HepG2 (cell line): ENCODE measurements around the gene TPST2. TPM values are rescaled to one million over a fixed set of nuclear protein-coding genes. Genes with fewer than 3 reads are reported as not detected.
A peak's percentile ranks its signal among the peaks of the same experiment; 100 is the strongest.

Experiments used
- ATAC-seq: fragments of 200-7000 bp; cut with Tn5 transposase; 3 replicates; pipeline ENCODE4 v1.9.1; 2020; ENCODE audit warnings: mild to moderate bottlenecking, moderate library complexity
- BruUV-seq: library from RNA; stranded (reverse); fragments of 400-500 nt; replicated peaks from 2 replicates; lab custom pipeline; 2021; lab: Mats Ljungman, UMichigan
- CTCF ChIA-PET: fragments of 300-600 bp; formaldehyde crosslinking; extraction: SDS; loops from one replicate; lab custom pipeline; 2021; ENCODE audit warnings: low total read pairs, inconsistent platforms, low intra/inter-chr PET ratio; lab: Yijun Ruan, JAX
- POLR2A ChIA-PET: fragments of 350-600 bp; sonication (Branson Sonifier 250); formaldehyde crosslinking; loops from one replicate; lab custom pipeline; 2020; ENCODE audit warnings: antibody characterized with exemption, inconsistent platforms; lab: Yijun Ruan, JAX
- DNase-seq: peaks from one replicate; pipeline ENCODE4 v3.0.0-alpha.2; 2015; ENCODE audit warnings: low spot score
- FAIRE-seq: peaks from 3 replicates; lab custom pipeline; 2011; peaks lifted over from hg19 to GRCh38; lab: Jason Lieb, UNC
- H2AFZ ChIP-seq: one replicate; pipeline ENCODE4 v1.6.1; 2011; ENCODE audit warnings: low read length, inconsistent platforms
- H3K27ac ChIP-seq: fragments of 300-600 bp; 3 replicates; pipeline ENCODE4 v1.8.0; 2011; ENCODE audit warnings: mixed run types, mild to moderate bottlenecking, mixed read lengths, low read length, inconsistent platforms; ENCODE audit not compliant: insufficient read depth; ENCODE audit errors: extremely low read length
- H3K27me3 ChIP-seq, 2 experiments: fragments of 200-600 bp in 1 of 2; 2 replicates in 1 of 2; 3 replicates in 1 of 2; pipeline versions ENCODE4 v1.6.0 to v1.8.0; 2011; ENCODE audit warnings: low read length in 2 of 2, mild to moderate bottlenecking in 2 of 2, moderate library complexity in 2 of 2, inconsistent platforms in 1 of 2; ENCODE audit not compliant: insufficient read depth in 2 of 2, control insufficient read depth in 1 of 2
- H3K36me3 ChIP-seq, 2 experiments: fragments of 200-600 bp in 1 of 2; replicated peaks in 1 of 2; 2 replicates in 1 of 2; 3 replicates in 1 of 2; pipeline versions ENCODE4 v1.5.1 to v1.8.0; 2011; ENCODE audit warnings: low read length in 2 of 2, inconsistent platforms in 1 of 2; ENCODE audit not compliant: insufficient read depth in 2 of 2, control insufficient read depth in 1 of 2
- H3K4me1 ChIP-seq: 2 replicates; pipeline ENCODE4 v1.5.1; 2012; ENCODE audit warnings: low read length, inconsistent platforms; ENCODE audit not compliant: insufficient read depth
- H3K4me2 ChIP-seq: 2 replicates; pipeline ENCODE4 v1.6.0; 2011; ENCODE audit warnings: low read depth, low read length, inconsistent platforms
- H3K4me3 ChIP-seq, 3 experiments: fragments of 200-600 bp in 1 of 3; sonication (generic), shearing (Covaris generic) in 1 of 3; replicated peaks in 1 of 3; 2 replicates each; pipeline ENCODE4 v1.5.1; 2011 to 2016; ENCODE audit warnings: low read length in 3 of 3, inconsistent platforms in 2 of 3, low read depth in 2 of 3, mild to moderate bottlenecking in 2 of 3, control low read depth in 1 of 3, mixed read lengths in 1 of 3; ENCODE audit not compliant: insufficient read depth in 1 of 3
- H3K79me2 ChIP-seq: one replicate; pipeline ENCODE4 v1.6.1; 2011; ENCODE audit warnings: low read length, inconsistent platforms; ENCODE audit not compliant: insufficient read depth
- H3K9ac ChIP-seq: 2 replicates; pipeline ENCODE4 v1.6.0; 2011; ENCODE audit warnings: mild to moderate bottlenecking, low read depth, low read length, inconsistent platforms; ENCODE audit not compliant: insufficient read depth
- H3K9me3 ChIP-seq: 2 replicates; pipeline ENCODE4 v1.5.1; 2012; ENCODE audit warnings: mild to moderate bottlenecking, low read length
- H4K20me1 ChIP-seq: 2 replicates; pipeline ENCODE4 v1.6.0; 2011; ENCODE audit warnings: inconsistent platforms, mild to moderate bottlenecking, low read length, moderate library complexity; ENCODE audit not compliant: insufficient read depth
- ARID2 ChIP-seq: sonication (generic); formaldehyde crosslinking; IDR thresholded peaks from 2 replicates; pipeline ENCODE4 v1.8.1; 2022; ENCODE audit warnings: mild to moderate bottlenecking, missing genetic modification reagents, borderline replicate concordance
- ARNT ChIP-seq: fragments of 450-650 bp; IDR thresholded peaks from 2 replicates; pipeline ENCODE4 v1.6.1; 2017
- CBX2 ChIP-seq, 2 experiments: fragments of 200-600 bp in 1 of 2; sonication (generic); formaldehyde crosslinking in 1 of 2; IDR thresholded peaks; 2 replicates each; pipeline versions ENCODE4 v1.7.0 to v1.8.1; 2018 to 2022; ENCODE audit warnings: low read depth in 2 of 2, low read length in 1 of 2, mild to moderate bottlenecking in 1 of 2, missing genetic modification reagents in 1 of 2
- ERF ChIP-seq: IDR thresholded peaks from 2 replicates; pipeline ENCODE4 v1.6.1; 2018; ENCODE audit warnings: missing biosample characterization, missing genetic modification reagents
- KDM1A ChIP-seq: IDR thresholded peaks from 2 replicates; pipeline ENCODE4 v1.6.1; 2016; ENCODE audit warnings: missing compliant biosample characterization
- MAF1 ChIP-seq: sonication (generic); formaldehyde crosslinking; IDR thresholded peaks from 2 replicates; pipeline ENCODE4 v1.5.0; 2020; ENCODE audit warnings: missing genetic modification reagents, borderline replicate concordance
- MAFG ChIP-seq: sonication (generic); formaldehyde crosslinking; IDR thresholded peaks from 2 replicates; pipeline ENCODE4 v1.5.1; 2020; ENCODE audit warnings: mild to moderate bottlenecking, missing genetic modification reagents
- NBN ChIP-seq: fragments of 450-650 bp; conservative IDR thresholded peaks from 2 replicates; pipeline ENCODE4 v1.6.1; 2017
- POLR2G ChIP-seq: fragments of 200-400 bp; formaldehyde crosslinking; IDR thresholded peaks from 2 replicates; pipeline ENCODE4 v1.6.1; 2018; ENCODE audit warnings: mild to moderate bottlenecking, low read depth, low read length, moderate library complexity
- U2AF2 ChIP-seq: fragments of 200-400 bp; formaldehyde crosslinking; IDR thresholded peaks from 2 replicates; pipeline ENCODE4 v1.6.1; 2017; ENCODE audit warnings: low read depth, mild to moderate bottlenecking, low read length
- ZBTB1 ChIP-seq: sonication (generic); formaldehyde crosslinking; IDR thresholded peaks from 2 replicates; pipeline ENCODE4 v1.4.0; 2020; ENCODE audit warnings: missing genetic modification reagents, borderline replicate concordance
- ZNF101 ChIP-seq: sonication (generic); formaldehyde crosslinking; IDR thresholded peaks from 2 replicates; pipeline ENCODE4 v1.4.0; 2020; ENCODE audit warnings: mild to moderate bottlenecking, low read depth, missing genetic modification reagents, borderline replicate concordance
- ZNF234 ChIP-seq: sonication (generic); formaldehyde crosslinking; conservative IDR thresholded peaks from 2 replicates; pipeline ENCODE4 v1.5.1; 2020; ENCODE audit warnings: mild to moderate bottlenecking, missing genetic modification reagents
- ZNF260 ChIP-seq: sonication (generic); formaldehyde crosslinking; IDR thresholded peaks from 2 replicates; pipeline ENCODE4 v1.4.0; 2020; ENCODE audit warnings: missing genetic modification reagents, low read depth, mild to moderate bottlenecking, borderline replicate concordance
- ZNF292 ChIP-seq: sonication (generic); formaldehyde crosslinking; IDR thresholded peaks from 2 replicates; pipeline ENCODE4 v1.8.1; 2022; ENCODE audit warnings: mild to moderate bottlenecking, low read depth, missing genetic modification reagents, borderline replicate concordance
- ZNF331 ChIP-seq: sonication (generic); formaldehyde crosslinking; IDR thresholded peaks from 2 replicates; pipeline ENCODE4 v1.4.0; 2020; ENCODE audit warnings: missing genetic modification reagents
- ZNF354B ChIP-seq: sonication (generic); formaldehyde crosslinking; IDR thresholded peaks from 2 replicates; pipeline ENCODE4 v1.8.0; 2022; ENCODE audit warnings: mild to moderate bottlenecking, missing genetic modification reagents
- ZNF598 ChIP-seq: sonication (generic); formaldehyde crosslinking; IDR thresholded peaks from 2 replicates; pipeline ENCODE4 v1.5.1; 2020; ENCODE audit warnings: mild to moderate bottlenecking, missing genetic modification reagents, borderline replicate concordance
- WGBS: methylation state at CpG from one replicate; pipeline ENCODE4 v1.1.6; 2017; ENCODE audit warnings: low lambda C conversion rate; 5-methylcytosine and 5-hydroxymethylcytosine counted together
- in situ Hi-C: cut with HindIII; loops from 2 replicates; pipeline ENCODE4 v1.10.0; 2017; ENCODE audit warnings: low pct_unique_long_range_greater_than_20kb; ENCODE audit not compliant: extremely low pct_ligation_motif_present
- intact Hi-C: fragments of 100-400 bp; cut with micrococcal nuclease; formaldehyde crosslinking; loops from one replicate; pipeline ENCODE4 v1.10.0; 2022; ENCODE audit not compliant: unreplicated experiment
- polyA plus RNA-seq, 8 experiments: library from polyadenylated mRNA; depleted of rRNA in 3 of 8; stranded (reverse) in 7 of 8; unstranded in 1 of 8; fragments of >200 nt; fragmentation: Illumina TruSeq in 4 of 8; extraction: Trizol in 4 of 8; gene quantifications; 2 replicates each; pipeline versions ENCODE4 v1.2.1 to v1.2.3, GENCODE V29; 2011 to 2016; ENCODE audit warnings: low read depth in 4 of 8, missing spikeins in 1 of 8, mixed read lengths in 1 of 8; ENCODE audit not compliant: insufficient read depth in 1 of 8
- total RNA-seq, 5 experiments: library from RNA; depleted of rRNA; stranded (reverse); fragments of >200 nt; fragmentation: Illumina TruSeq; extraction: Trizol; gene quantifications; 2 replicates each; pipeline ENCODE4 v1.2.3, GENCODE V29; 2016; ENCODE audit warnings: low read depth in 1 of 5
- TF ChIP-seq, protein P1 (sequence below): IDR thresholded peaks from 2 replicates; pipeline ENCODE4 v1.6.1; 2018; ENCODE audit warnings: missing genetic modification reagents, mild to moderate bottlenecking, missing compliant biosample characterization
- TF ChIP-seq, protein P2 (sequence below): sonication (generic); formaldehyde crosslinking; conservative IDR thresholded peaks from 2 replicates; pipeline ENCODE4 v1.8.0; 2022; ENCODE audit warnings: mild to moderate bottlenecking, moderate library complexity, missing genetic modification reagents

Gene TPST2
- total and polyA plus RNA-seq, 2 of the 13 experiments (the other 11 are each of a cell fraction or from before 2014, with no cell fraction given): 15.2 to 23.8 TPM

DNA sequence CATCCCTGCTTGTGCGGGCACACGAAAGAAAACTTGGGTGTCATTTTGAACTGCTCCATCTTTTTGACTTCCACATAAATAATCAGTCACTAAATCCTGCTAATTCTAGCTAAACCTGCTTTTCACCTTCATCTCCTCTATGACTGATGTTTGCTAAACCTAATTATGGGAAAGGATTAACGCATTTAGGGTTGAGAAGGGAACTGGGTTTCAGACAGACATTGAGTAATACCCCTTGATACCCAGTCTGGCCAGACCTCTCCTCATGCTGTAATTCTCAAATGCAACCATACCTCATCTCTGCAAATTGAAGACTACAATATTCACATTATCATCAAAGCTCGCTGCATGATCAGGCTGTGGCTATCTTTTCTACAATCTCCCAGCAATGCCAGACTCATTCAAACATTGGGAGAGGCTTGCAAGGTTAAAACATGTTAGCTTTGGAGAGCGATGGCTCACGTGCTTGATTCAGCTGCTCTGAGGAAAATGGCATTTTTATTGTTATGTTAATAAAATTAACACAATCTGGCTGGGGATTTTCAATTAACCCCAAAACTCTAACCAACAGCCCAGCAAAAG is 108.7 kb downstream of the TPST2 start:
- no TSS peak for BruUV-seq
- Histone ChIP-seq H3K4me1 (peaks cover 83% of the 10 kb centered on the region), H2AFZ (no peak overlapping the region), H3K4me2 (peak overlapping the region; percentile 83), H3K36me3 (peaks cover 0 to 13% of the 10 kb centered on the region in 2 experiments; a peak in 3 of 5 replicates), H4K20me1 (no peaks in the 10 kb centered on the region), H3K79me2 (peaks cover 84% of the 10 kb centered on the region), H3K27ac (peak overlapping the region; percentile 95), H3K9me3 (no peaks in the 10 kb centered on the region), H3K27me3 (no peaks in the 10 kb centered on the region; a peak in 1 of 5 replicates), H3K4me3 (peak overlapping the region in 1 of 3 experiments; percentile 61; a peak in 1 of 6 replicates), H3K9ac (peak overlapping the region; percentile 72)
- ChIA-PET POLR2A (interaction anchor here (0.6 to 1.0 kb wide), 2 partner anchors 8 to 31 kb away, joined by 3 read pairs; partner anchors contain the start of gene TFIP11), CTCF (no interaction called here)
- no peak for DNase-seq
- WGBS: 78% methylated on average over 6 of the region's 6 CpGs
- in situ Hi-C loops: no loop called here
- intact Hi-C loops: no loop called here
- ATAC-seq: no peak
- no peak for FAIRE-seq
- TF ChIP-seq ZNF292 (CRISPR knock-in tag) (no peak), MAF1 (CRISPR knock-in tag) (no peak), ZNF331 (CRISPR knock-in tag) (no peak), CBX2 (IDR thresholded peaks at IDR 0.05; ENCODE audit: low read depth, low read length) (no peak), CBX2 (CRISPR knock-in tag; IDR thresholded peaks at IDR 0.05; ENCODE audit: low read depth) (no peak), ZNF354B (CRISPR knock-in tag) (no peak), ARID2 (CRISPR knock-in tag) (no peak), MAFG (no peak), ZNF260 (no peak), ZNF598 (CRISPR knock-in tag) (no peak), ZBTB1 (CRISPR knock-in tag) (no peak), ZNF234 (no peak), ZNF101 (CRISPR knock-in tag) (no peak), U2AF2 (no peak), ARNT (no peak), ERF (no peak), KDM1A (CRISPR knock-in tag) (no peak), NBN (no peak), POLR2G (no peak)
- TF ChIP-seq, protein P1, sequence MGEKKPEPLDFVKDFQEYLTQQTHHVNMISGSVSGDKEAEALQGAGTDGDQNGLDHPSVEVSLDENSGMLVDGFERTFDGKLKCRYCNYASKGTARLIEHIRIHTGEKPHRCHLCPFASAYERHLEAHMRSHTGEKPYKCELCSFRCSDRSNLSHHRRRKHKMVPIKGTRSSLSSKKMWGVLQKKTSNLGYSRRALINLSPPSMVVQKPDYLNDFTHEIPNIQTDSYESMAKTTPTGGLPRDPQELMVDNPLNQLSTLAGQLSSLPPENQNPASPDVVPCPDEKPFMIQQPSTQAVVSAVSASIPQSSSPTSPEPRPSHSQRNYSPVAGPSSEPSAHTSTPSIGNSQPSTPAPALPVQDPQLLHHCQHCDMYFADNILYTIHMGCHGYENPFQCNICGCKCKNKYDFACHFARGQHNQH (CRISPR knock-in tag): no peak
- TF ChIP-seq, protein P2, sequence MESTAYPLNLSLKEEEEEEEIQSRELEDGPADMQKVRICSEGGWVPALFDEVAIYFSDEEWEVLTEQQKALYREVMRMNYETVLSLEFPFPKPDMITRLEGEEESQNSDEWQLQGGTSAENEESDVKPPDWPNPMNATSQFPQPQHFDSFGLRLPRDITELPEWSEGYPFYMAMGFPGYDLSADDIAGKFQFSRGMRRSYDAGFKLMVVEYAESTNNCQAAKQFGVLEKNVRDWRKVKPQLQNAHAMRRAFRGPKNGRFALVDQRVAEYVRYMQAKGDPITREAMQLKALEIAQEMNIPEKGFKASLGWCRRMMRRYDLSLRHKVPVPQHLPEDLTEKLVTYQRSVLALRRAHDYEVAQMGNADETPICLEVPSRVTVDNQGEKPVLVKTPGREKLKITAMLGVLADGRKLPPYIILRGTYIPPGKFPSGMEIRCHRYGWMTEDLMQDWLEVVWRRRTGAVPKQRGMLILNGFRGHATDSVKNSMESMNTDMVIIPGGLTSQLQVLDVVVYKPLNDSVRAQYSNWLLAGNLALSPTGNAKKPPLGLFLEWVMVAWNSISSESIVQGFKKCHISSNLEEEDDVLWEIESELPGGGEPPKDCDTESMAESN (CRISPR knock-in tag): no peak
